Measurements from ENCODE around the gene TMED1. TPM values are rescaled to one million over a fixed set of nuclear protein-coding genes. Genes with fewer than 3 reads are reported as not detected.
"Not testable (repeated sequence)": the region's sequence is repeated elsewhere in the genome, so short reads cannot be mapped to it uniquely, and the experiment has no call there.

The TMED1 gene
- total RNA-seq, 1 donor from 2014 or later = 20.0 TPM

- no peak for ATAC-seq
- no peak for DNase-seq (ENCODE audit: low spot score)
- intact Hi-C loops (cut with DNase I) = no loop called here
These were observed 30.5 kb upstream of the TMED1 start for GRCh38 chr19:10866495-10866894.

GRCh38 chr19:10864538-10864899 lies 28.5 kb upstream of the TMED1 start:
- peak; percentile 89 for ATAC-seq
- intact Hi-C loops (cut with DNase I) = no loop called here
- peak; percentile 93 for DNase-seq (ENCODE audit: low spot score)

GRCh38 chr19:10863107-10863717 lies 27.2 kb upstream of the TMED1 start:
- DNase-seq (ENCODE audit: low spot score) = no peak
- ATAC-seq = peak; percentile 75

GRCh38 chr19:10862561-10863106 lies 26.6 kb upstream of the TMED1 start:
- no peak for ATAC-seq
- intact Hi-C loops (cut with DNase I) = no loop called here
- DNase-seq (ENCODE audit: low spot score) = no peak

More at GRCh38 chr19:10863107-10863717, 27.2 kb upstream of the TMED1 start:
- intact Hi-C loops (cut with DNase I) = no loop called here

- ATAC-seq (no peak), DNase-seq (ENCODE audit: low spot score) (no peak)
- intact Hi-C loops (cut with DNase I) = no loop called here
These were observed 25.2 kb upstream of the TMED1 start for GRCh38 chr19:10861103-10861651.

- ATAC-seq = no peak
- intact Hi-C loops (cut with DNase I) = no loop called here
- DNase-seq (ENCODE audit: low spot score) = no peak
These were observed 22.3 kb upstream of the TMED1 start for GRCh38 chr19:10858204-10858828.

- intact Hi-C loops (cut with DNase I); ATAC-seq; DNase-seq (ENCODE audit: low spot score): not testable (repeated sequence)
These were observed 20.9 kb upstream of the TMED1 start for GRCh38 chr19:10856899-10857298.

GRCh38 chr19:10855879-10856522 lies 20.0 kb upstream of the TMED1 start:
- ATAC-seq (no peak), DNase-seq (ENCODE audit: low spot score) (no peak)
- intact Hi-C loops (cut with DNase I) = no loop called here

GRCh38 chr19:10854350-10855089 lies 18.5 kb upstream of the TMED1 start:
- DNase-seq (ENCODE audit: low spot score) (no peak), ATAC-seq (no peak)
- intact Hi-C loops (cut with DNase I) = no loop called here

- no peak for ATAC-seq
- intact Hi-C loops (cut with DNase I) = no loop called here
- DNase-seq (ENCODE audit: low spot score) = no peak
These were observed 16.9 kb upstream of the TMED1 start for GRCh38 chr19:10852941-10853340.

- DNase-seq (ENCODE audit: low spot score) (no peak), ATAC-seq (no peak)
- intact Hi-C loops (cut with DNase I) = no loop called here
These were observed 16.2 kb upstream of the TMED1 start for GRCh38 chr19:10852098-10852800.

GRCh38 chr19:10850631-10851030 lies 14.6 kb upstream of the TMED1 start:
- intact Hi-C loops (cut with DNase I) = no loop called here
- no peak for ATAC-seq

GRCh38 chr19:10848230-10848856 lies 12.3 kb upstream of the TMED1 start, which contains the start of gene C19orf38:
TSS of gene C19orf38 (plus strand) at chr19:10848415. CDS start at chr19:10848509, 94 bp downstream.
- intact Hi-C loops (cut with DNase I) = no loop called here
- DNase-seq (ENCODE audit: low spot score) = no peak
- ATAC-seq = peak; percentile 50

More at GRCh38 chr19:10850631-10851030, 14.6 kb upstream of the TMED1 start:
- no peak for DNase-seq (ENCODE audit: low spot score)

GRCh38 chr19:10846500-10847202 lies 10.6 kb upstream of the TMED1 start:
- intact Hi-C loops (cut with DNase I) = no loop called here

GRCh38 chr19:10842788-10843187 lies 6.8 kb upstream of the TMED1 start:
- DNase-seq (ENCODE audit: low spot score) (no peak), ATAC-seq (no peak)
- intact Hi-C loops (cut with DNase I) = no loop called here

More at GRCh38 chr19:10846500-10847202, 10.6 kb upstream of the TMED1 start:
- DNase-seq (ENCODE audit: low spot score) = no peak
- no peak for ATAC-seq

- DNase-seq (ENCODE audit: low spot score) (no peak), ATAC-seq (no peak)
- intact Hi-C loops (cut with DNase I) = no loop called here
These were observed 3.4 kb upstream of the TMED1 start for GRCh38 chr19:10839114-10840050.

Measured in sciatic nerve (tissue), 2 donors.